ENCODE results near the gene RNASE8. TPM values are rescaled to one million over a fixed set of nuclear protein-coding genes. Genes with fewer than 3 reads are reported as not detected.

Gene RNASE8
- total RNA-seq, 1 donor from 2014 or later, result not detected

GRCh38 chr14:21087294-21088091 lies 29.9 kb downstream of the RNASE8 start:
- no peak for TF ChIP-seq CTCF (IDR thresholded peaks at IDR 0.05; ENCODE audit: unreplicated experiment)
- Mint-ChIP-seq H3K36me3 (peaks cover 36% of the 10 kb centered on the region), H3K4me1 (peaks cover 3% of the 10 kb centered on the region), H3K9me3 (no peaks in the 10 kb centered on the region), H3K27me3 (ENCODE audit: low read depth) (no peaks in the 10 kb centered on the region), H3K4me3 (no peak overlapping the region), H3K27ac (peak overlapping the region; percentile 43)
- DNase-seq (ENCODE audit: low spot score in 2 of 2, unreplicated experiment in 2 of 2), result no peak

- Mint-ChIP-seq H3K27me3 (ENCODE audit: low read depth) (no peaks in the 10 kb centered on the region), H3K36me3 (peaks cover 40% of the 10 kb centered on the region), H3K27ac (peak overlapping the region; percentile 69), H3K4me1 (peaks cover 15% of the 10 kb centered on the region), H3K9me3 (no peaks in the 10 kb centered on the region), H3K4me3 (no peak overlapping the region)
- no peak for TF ChIP-seq CTCF (IDR thresholded peaks at IDR 0.05; ENCODE audit: unreplicated experiment)
- DNase-seq (ENCODE audit: low spot score in 2 of 2, unreplicated experiment in 2 of 2), result no peak
Measured at GRCh38 chr14:21088687-21089086, 31.1 kb downstream of the RNASE8 start.

GRCh38 chr14:21089271-21089670 lies 31.6 kb downstream of the RNASE8 start:
- DNase-seq (ENCODE audit: low spot score in 2 of 2, unreplicated experiment in 2 of 2), result no peak
- no peak overlapping the region for H3K4me3 Mint-ChIP-seq

GRCh38 chr14:21089877-21090193 lies 32.2 kb downstream of the RNASE8 start:
- Mint-ChIP-seq H3K4me3 (no peak overlapping the region), H3K36me3 (peaks cover 32% of the 10 kb centered on the region), H3K4me1 (peaks cover 26% of the 10 kb centered on the region), H3K27me3 (ENCODE audit: low read depth) (no peaks in the 10 kb centered on the region), H3K9me3 (no peaks in the 10 kb centered on the region), H3K27ac (peak overlapping the region; percentile 12)
- no peak for TF ChIP-seq CTCF (IDR thresholded peaks at IDR 0.05; ENCODE audit: unreplicated experiment)
- no peak for DNase-seq (ENCODE audit: low spot score in 2 of 2, unreplicated experiment in 2 of 2)

More at GRCh38 chr14:21089271-21089670, 31.6 kb downstream of the RNASE8 start:
- H3K36me3 Mint-ChIP-seq, result peaks cover 37% of the 10 kb centered on the region
- H3K9me3 Mint-ChIP-seq, result no peaks in the 10 kb centered on the region
- peak overlapping the region; percentile 69 for H3K27ac Mint-ChIP-seq
- H3K27me3 Mint-ChIP-seq (ENCODE audit: low read depth), result no peaks in the 10 kb centered on the region
- TF ChIP-seq CTCF (IDR thresholded peaks at IDR 0.05; ENCODE audit: unreplicated experiment), result no peak
- H3K4me1 Mint-ChIP-seq, result peaks cover 21% of the 10 kb centered on the region

- Mint-ChIP-seq H3K9me3 (no peaks in the 10 kb centered on the region), H3K27me3 (ENCODE audit: low read depth) (no peaks in the 10 kb centered on the region), H3K4me3 (no peak overlapping the region), H3K36me3 (peaks cover 30% of the 10 kb centered on the region), H3K4me1 (peaks cover 30% of the 10 kb centered on the region), H3K27ac (peak overlapping the region; percentile 12)
- TF ChIP-seq CTCF (IDR thresholded peaks at IDR 0.05; ENCODE audit: unreplicated experiment), result no peak
- peak in 1 of 2 experiments; percentile 53 for DNase-seq (ENCODE audit: low spot score in 2 of 2, unreplicated experiment in 2 of 2)
Measured at GRCh38 chr14:21090194-21090939, 32.7 kb downstream of the RNASE8 start.

Data from mesothelial cell of epicardium (in vitro differentiated cells).